Transverse colon (tissue), 4 donors: ENCODE results near the gene KXD1. TPM values are rescaled to one million over a fixed set of nuclear protein-coding genes. Genes with fewer than 3 reads are reported as not detected.
A peak's percentile ranks its signal among the peaks of the same experiment; 100 is the strongest.
"Not testable (repeated sequence)": the region's sequence is repeated elsewhere in the genome, so short reads cannot be mapped to it uniquely, and the experiment has no call there.

Source experiments
- DNase-seq: peaks from one replicate; pipeline ENCODE4 v3.0.0-alpha.2; 2019
- H3K27ac ChIP-seq, 4 donors: fragments of 200-600 bp; sonication (generic); 2 replicates each; pipeline ENCODE4 v1.5.1; 2016 to 2018; ENCODE audit warnings: inconsistent platforms in 4 of 4
- H3K27me3 ChIP-seq: fragments of 200-600 bp; sonication (generic); 2 replicates; pipeline ENCODE4 v1.5.1; 2017; ENCODE audit warnings: inconsistent platforms
- H3K36me3 ChIP-seq, 4 donors: fragments of 200-600 bp; sonication (generic); 2 replicates each; pipeline ENCODE4 v1.5.1; 2017 to 2019; ENCODE audit warnings: inconsistent platforms in 4 of 4
- H3K4me1 ChIP-seq, 4 donors: fragments of 200-600 bp; sonication (generic); 2 replicates each; pipeline ENCODE4 v1.5.1; 2017 to 2020; ENCODE audit warnings: inconsistent platforms in 4 of 4
- H3K4me3 ChIP-seq, 4 donors: fragments of 200-600 bp; sonication (generic); 1 replicate in 1 of 4; 2 replicates in 3 of 4; pipeline versions ENCODE4 v1.5.1 to v1.6.1; 2017 to 2019; ENCODE audit warnings: inconsistent platforms in 4 of 4
- H3K9me3 ChIP-seq, 2 donors: fragments of 200-600 bp; sonication (generic); 2 replicates each; pipeline ENCODE4 v1.5.1; 2017 to 2019; ENCODE audit warnings: inconsistent platforms in 2 of 2
- EP300 ChIP-seq: sonication (generic); formaldehyde crosslinking; IDR thresholded peaks from one replicate; pipeline ENCODE4 v1.6.1; 2017; ENCODE audit warnings: antibody characterized with exemption, low read depth
- POLR2A ChIP-seq: fragments of 450-650 bp; IDR thresholded peaks from one replicate; pipeline ENCODE4 v1.6.1; 2016; ENCODE audit warnings: antibody characterized with exemption, mild to moderate bottlenecking, moderate library complexity
- POLR2AphosphoS5 ChIP-seq, 3 donors: sonication (generic); formaldehyde crosslinking; IDR thresholded peaks; one replicate each; pipeline ENCODE4 v1.6.1; 2016; ENCODE audit warnings: antibody characterized with exemption in 3 of 3
- WGBS, 2 donors: methylation state at CpG; one replicate each; pipeline ENCODE4 v1.1.5; 2018; ENCODE audit warnings: low coverage in 1 of 2; 5-methylcytosine and 5-hydroxymethylcytosine counted together
- in situ Hi-C, 4 donors: fragments of 200-750 bp; cut with MboI; loops; one replicate each; pipeline versions ENCODE4 v1.15.0 to v1.15.1; 2017; ENCODE audit warnings: low sequenced_read_pairs in 3 of 4, low pct_ligation_motif_present in 1 of 4, low pct_unique_long_range_greater_than_20kb in 1 of 4
- intact Hi-C: fragments of 100-400 bp; cut with DNase I; formaldehyde crosslinking; loops from one replicate; pipeline ENCODE4 v1.15.1; 2023; ENCODE audit warnings: low total_unique reads
- total RNA-seq, 4 donors: library from RNA; depleted of rRNA; stranded (reverse); fragments of >200 nt; gene quantifications; one replicate each; pipeline ENCODE4 v1.1.0, GENCODE V29; 2016
- TF ChIP-seq, protein P1 (sequence below), 5 experiments: fragments of 200-600 bp in 3 of 5; fragments of 450-650 bp in 2 of 5; sonication (generic) in 3 of 5; IDR thresholded peaks; 1 replicate in 2 of 5; 2 replicates in 3 of 5; pipeline ENCODE4 v1.5.1; 2016 to 2017; ENCODE audit warnings: antibody characterized with exemption in 5 of 5, inconsistent platforms in 3 of 5, mild to moderate bottlenecking in 2 of 5, moderate library complexity in 1 of 5

The KXD1 gene
- total RNA-seq, 4 donors from 2014 or later = 62.1 to 195 (median 98.0) TPM

GRCh38 chr19:18589380-18590272 is 32.0 kb downstream of the KXD1 start:
- TF ChIP-seq POLR2AphosphoS5 (IDR thresholded peaks at IDR 0.05) (peak in 1 of 3 donors; percentile 13), EP300 (no peak)
- TF ChIP-seq, protein P1, sequence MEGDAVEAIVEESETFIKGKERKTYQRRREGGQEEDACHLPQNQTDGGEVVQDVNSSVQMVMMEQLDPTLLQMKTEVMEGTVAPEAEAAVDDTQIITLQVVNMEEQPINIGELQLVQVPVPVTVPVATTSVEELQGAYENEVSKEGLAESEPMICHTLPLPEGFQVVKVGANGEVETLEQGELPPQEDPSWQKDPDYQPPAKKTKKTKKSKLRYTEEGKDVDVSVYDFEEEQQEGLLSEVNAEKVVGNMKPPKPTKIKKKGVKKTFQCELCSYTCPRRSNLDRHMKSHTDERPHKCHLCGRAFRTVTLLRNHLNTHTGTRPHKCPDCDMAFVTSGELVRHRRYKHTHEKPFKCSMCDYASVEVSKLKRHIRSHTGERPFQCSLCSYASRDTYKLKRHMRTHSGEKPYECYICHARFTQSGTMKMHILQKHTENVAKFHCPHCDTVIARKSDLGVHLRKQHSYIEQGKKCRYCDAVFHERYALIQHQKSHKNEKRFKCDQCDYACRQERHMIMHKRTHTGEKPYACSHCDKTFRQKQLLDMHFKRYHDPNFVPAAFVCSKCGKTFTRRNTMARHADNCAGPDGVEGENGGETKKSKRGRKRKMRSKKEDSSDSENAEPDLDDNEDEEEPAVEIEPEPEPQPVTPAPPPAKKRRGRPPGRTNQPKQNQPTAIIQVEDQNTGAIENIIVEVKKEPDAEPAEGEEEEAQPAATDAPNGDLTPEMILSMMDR (IDR thresholded peaks at IDR 0.05) = peak; percentile 17 to 68 (median 32)
- peaks cover 8 to 31% (median 21%) of the 10 kb centered on the region in 4 donors for H3K4me1 ChIP-seq
- no peaks in the 10 kb centered on the region for H3K27me3 ChIP-seq
- in situ Hi-C loops (loop anchor here (10.0 to 25.0 kb wide), 3 partner anchors 127 to 255 kb away; partner anchors contain the start of gene UPF1 (in 2 of the 4)), intact Hi-C loops (loop anchor here (5.0 kb wide), 1 partner anchor 258 kb away; no protein-coding TSS in a partner anchor)
- peak overlapping the region; percentile 49 to 86 (median 80) for H3K4me3 ChIP-seq
- H3K9me3 ChIP-seq = no peaks in the 10 kb centered on the region
- WGBS, 2 donors = 25 to 41% methylated on average over 20 to 43 of the region's 52 CpGs
- DNase-seq = peak; percentile 77
- H3K36me3 ChIP-seq = peaks cover 0 to 4% (median 0%) of the 10 kb centered on the region in 4 donors
- H3K27ac ChIP-seq = peak overlapping the region; percentile 86 to 98 (median 95)

GRCh38 chr19:18590273-18591272 is 32.9 kb downstream of the KXD1 start:
- TF ChIP-seq, protein P1 (IDR thresholded peaks at IDR 0.05) = peak in 2 of 5 experiments; percentile 13 to 18
- no peak for TF ChIP-seq POLR2A
- Histone ChIP-seq H3K4me3 (no peak overlapping the region), H3K36me3 (peaks cover 0 to 4% (median 0%) of the 10 kb centered on the region in 4 donors), H3K27me3 (peaks cover 7% of the 10 kb centered on the region), H3K9me3 (no peaks in the 10 kb centered on the region), H3K27ac (peak overlapping the region in 3 of 4 donors; percentile 94 to 98 (median 96)), H3K4me1 (peaks cover 14 to 38% (median 27%) of the 10 kb centered on the region in 4 donors)
- DNase-seq = peak; percentile 49
- intact Hi-C loops = loop anchor here (5.0 kb wide), 1 partner anchor 257 kb away; no protein-coding TSS in a partner anchor
- in situ Hi-C loops = loop anchor here (10.0 to 25.0 kb wide), 3 partner anchors 128 to 254 kb away; partner anchors contain the start of gene UPF1 (in 2 of the 4)
- WGBS, 2 donors = 81 to 82% methylated on average over 4 to 40 of the region's 40 CpGs

- no peak for DNase-seq
- in situ Hi-C loops (loop anchor here (10.0 to 25.0 kb wide), 3 partner anchors 130 to 253 kb away; partner anchors contain the start of gene UPF1 (in 2 of the 4)), intact Hi-C loops (loop anchor here (5.0 kb wide), 1 partner anchor 255 kb away; no protein-coding TSS in a partner anchor)
- WGBS, 2 donors = 85 to 93% methylated on average over 4 to 22 of the region's 22 CpGs
- H3K4me3 ChIP-seq = no peak overlapping the region
- H3K4me1 ChIP-seq = peaks cover 14 to 38% (median 28%) of the 10 kb centered on the region in 4 donors
- peaks cover 17% of the 10 kb centered on the region for H3K27me3 ChIP-seq
- no peak overlapping the region for H3K27ac ChIP-seq
- peaks cover 0 to 4% (median 0%) of the 10 kb centered on the region in 4 donors for H3K36me3 ChIP-seq
- no peaks in the 10 kb centered on the region for H3K9me3 ChIP-seq
- TF ChIP-seq, protein P1 (IDR thresholded peaks at IDR 0.05) = no peak
- no peak for TF ChIP-seq EP300
- TF ChIP-seq POLR2AphosphoS5 (IDR thresholded peaks at IDR 0.05) = no peak
- TF ChIP-seq POLR2A = no peak
These were observed 34.2 kb downstream of the KXD1 start for GRCh38 chr19:18591735-18592385.

GRCh38 chr19:18592732-18593131 is 35.1 kb downstream of the KXD1 start:
- in situ Hi-C loops (loop anchor here (10.0 to 25.0 kb wide), 3 partner anchors 130 to 252 kb away; partner anchors contain the start of gene UPF1 (in 2 of the 4)), intact Hi-C loops (loop anchor here (5.0 kb wide), 1 partner anchor 255 kb away; no protein-coding TSS in a partner anchor)
- WGBS, 2 donors = 72 to 100% methylated on average over 1 to 5 of the region's 5 CpGs
- DNase-seq, H3K9me3 ChIP-seq, H3K36me3 ChIP-seq, H3K4me3 ChIP-seq, H3K27ac ChIP-seq: not testable (repeated sequence)
- Histone ChIP-seq H3K4me1 (peaks cover 14 to 37% (median 29%) of the 10 kb centered on the region in 4 donors), H3K27me3 (peaks cover 20% of the 10 kb centered on the region)
